HG02840 (cell line): ENCODE results near the gene ACBD4.

Experiments used
- ATAC-seq: cut with Tn5 transposase; IDR thresholded peaks from one replicate; pipeline ENCODE4 v1.9.1; 2021; ENCODE audit warnings: mild to moderate bottlenecking, moderate library complexity, moderate number of reproducible peaks; ENCODE audit not compliant: unreplicated experiment, low FRiP score

ACBD4 gene, protein sequence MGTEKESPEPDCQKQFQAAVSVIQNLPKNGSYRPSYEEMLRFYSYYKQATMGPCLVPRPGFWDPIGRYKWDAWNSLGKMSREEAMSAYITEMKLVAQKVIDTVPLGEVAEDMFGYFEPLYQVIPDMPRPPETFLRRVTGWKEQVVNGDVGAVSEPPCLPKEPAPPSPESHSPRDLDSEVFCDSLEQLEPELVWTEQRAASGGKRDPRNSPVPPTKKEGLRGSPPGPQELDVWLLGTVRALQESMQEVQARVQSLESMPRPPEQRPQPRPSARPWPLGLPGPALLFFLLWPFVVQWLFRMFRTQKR

GRCh38 chr17:45135192-45135977, at the start of gene ACBD4:
TSS of gene ACBD4 (plus strand) at chr17:45135687. CDS start at chr17:45136145, 458 bp downstream.
- peak; percentile 70 for ATAC-seq

GRCh38 chr17:45086391-45086790, 49.1 kb upstream of the ACBD4 start:
- no peak for ATAC-seq

DNA sequence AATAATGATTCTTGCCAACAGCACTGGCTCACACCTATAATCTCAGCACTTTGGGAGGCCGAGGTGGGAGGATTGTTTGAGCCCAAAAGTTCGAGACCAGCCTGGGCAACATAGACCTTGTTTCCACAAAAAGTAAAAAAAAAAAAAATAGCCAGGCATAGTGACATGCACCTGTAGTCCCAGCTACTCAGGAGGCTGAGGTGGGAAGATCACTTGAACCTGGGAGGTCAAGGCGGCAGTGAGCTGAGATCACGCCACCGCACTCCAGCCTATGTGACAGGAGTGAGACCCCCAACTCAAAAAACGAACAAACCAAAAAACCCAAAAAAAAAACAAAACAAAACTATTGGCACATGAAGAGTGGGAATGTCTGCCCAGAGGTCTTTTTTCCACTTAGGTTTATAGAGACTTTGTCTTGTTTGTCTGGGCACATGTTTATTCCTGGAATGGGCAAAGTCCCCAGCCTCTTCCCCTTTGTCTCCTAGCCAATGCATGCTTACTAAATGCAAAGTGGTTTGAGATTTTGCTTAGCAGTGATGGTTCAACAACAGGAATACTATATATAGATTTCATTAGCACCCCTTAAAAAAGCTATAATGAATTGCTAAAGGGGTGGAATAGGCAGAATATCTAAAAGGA, 48.5 kb upstream of the ACBD4 start:
- no peak for ATAC-seq

GRCh38 chr17:45087504-45087975, 47.9 kb upstream of the ACBD4 start:
- ATAC-seq: no peak

GRCh38 chr17:45087978-45088377, 47.5 kb upstream of the ACBD4 start:
- ATAC-seq: no peak

DNA sequence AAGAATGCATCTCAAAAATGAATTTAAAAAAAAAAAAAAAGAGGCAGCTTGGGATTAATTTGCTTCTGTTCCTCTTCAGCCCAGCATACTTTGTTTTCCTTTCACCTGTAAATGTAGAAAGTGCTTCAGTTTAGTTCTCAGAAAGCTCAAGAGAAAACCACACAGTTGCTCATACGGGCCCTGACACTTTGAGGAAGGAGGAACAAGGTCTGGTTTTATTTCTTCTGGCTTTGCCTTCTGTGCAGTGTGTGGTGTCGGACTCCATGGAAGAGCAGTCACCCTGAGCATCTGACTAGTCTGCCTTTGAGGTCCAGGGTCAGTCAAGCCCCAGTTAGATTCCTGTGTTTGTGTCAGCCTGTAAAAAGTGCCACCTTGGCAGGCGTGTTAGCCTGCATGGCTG, 46.7 kb upstream of the ACBD4 start:
- ATAC-seq: no peak

DNA sequence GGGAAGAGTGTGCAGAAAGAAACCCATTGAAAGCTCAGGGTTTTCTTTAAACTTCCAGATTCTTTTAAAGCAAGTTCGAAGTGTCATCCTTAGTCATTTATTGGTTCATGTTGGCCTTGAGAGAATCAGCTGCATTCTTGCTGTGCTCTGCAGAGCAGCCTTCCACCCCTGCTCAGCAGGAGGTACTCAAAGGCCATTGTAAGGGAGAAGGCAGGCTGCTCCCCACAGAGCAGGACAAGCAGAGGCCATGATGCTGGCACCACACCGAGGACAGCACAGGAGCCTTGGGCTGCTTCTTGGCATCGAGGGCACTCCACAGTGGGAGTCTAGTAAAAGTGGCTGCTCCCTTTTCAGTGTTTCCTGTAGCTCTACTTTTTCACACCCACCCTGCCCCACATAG, 44.8 kb upstream of the ACBD4 start:
- ATAC-seq: no peak

DNA sequence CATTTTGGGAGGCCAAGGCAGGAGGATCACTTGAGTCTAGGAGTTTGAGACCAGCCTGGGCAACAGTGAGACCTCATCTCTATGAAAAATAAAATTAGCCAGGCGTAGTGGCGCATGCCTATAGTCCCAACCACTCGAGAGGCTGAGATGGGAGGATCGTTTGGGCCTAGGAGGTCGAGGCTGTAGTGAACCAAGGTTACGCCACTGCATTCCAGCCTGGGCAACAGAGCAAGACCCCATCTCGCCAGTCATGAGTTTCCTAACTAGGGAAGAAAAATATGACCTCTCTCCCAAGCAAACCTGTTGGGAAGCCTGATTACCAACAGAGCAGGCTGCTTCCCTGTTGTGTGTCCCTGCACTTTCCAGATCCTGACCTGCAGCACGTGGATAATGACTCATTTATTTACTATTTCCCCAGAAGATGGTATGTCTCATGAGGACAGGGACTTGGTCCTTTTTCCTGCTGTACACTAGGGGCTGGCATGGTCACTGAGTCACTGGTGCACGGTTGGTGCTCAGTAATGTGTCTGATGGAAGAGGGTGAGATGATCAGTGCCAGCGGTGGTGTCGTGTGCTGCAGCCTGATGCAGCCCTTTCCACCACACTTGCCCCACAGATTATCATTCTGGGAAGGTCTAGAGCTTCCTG, 43.6 kb upstream of the ACBD4 start:
- no peak for ATAC-seq

GRCh38 chr17:45092911-45093430, 42.5 kb upstream of the ACBD4 start:
- no peak for ATAC-seq

DNA sequence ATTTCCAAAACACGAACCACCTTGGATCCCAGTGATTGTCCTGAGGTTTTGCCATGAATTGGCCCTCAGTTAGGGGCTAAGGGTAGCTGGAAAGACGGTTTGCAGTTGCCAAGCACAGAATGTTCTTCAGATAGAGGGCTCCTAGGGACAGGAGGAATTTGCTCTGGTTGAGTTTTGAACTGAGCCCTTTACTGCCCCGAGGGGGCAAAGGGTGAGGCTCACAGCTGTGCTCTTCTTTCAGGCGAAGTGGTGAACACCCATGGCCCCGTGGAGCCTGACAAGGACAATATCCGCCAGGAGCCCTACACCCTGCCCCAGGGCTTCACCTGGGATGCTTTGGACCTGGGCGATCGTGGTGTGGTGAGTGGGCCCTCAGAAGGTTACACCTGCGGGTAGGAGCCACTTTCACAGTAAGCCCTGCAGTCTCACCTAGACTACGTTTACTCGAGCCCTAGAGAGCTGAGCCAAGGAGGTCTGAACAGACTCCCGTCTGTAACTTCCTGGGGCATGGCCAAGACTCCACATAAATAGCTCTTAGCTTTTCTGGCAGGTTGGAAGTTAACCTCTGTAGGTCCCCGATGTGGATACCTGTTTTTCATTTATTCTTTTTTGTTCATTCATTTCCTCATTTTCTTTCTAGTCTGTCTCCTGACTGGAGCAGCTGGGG, 41.9 kb upstream of the ACBD4 start:
- ATAC-seq: no peak

GRCh38 chr17:45096141-45096540, 39.3 kb upstream of the ACBD4 start:
- no peak for ATAC-seq

DNA sequence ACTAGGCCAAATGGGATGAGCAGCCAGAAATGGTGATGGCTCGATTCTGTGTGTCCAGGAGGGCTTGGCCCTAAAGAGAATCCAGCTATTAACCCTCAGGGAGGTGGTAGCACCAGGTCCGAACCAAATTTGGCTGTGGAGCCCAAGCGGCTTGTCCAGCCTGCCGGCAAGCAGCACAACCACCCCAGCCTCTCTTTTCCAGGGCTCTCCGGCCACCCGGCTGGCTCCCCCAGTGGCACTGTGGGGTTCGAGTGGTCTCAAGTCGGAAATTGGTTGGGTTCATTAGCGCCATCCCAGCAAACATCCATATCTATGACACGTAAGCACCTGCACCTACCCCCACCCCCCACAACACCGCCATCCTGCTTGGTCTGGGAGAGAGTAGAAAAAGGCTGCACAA, 38.6 kb upstream of the ACBD4 start:
- no peak for ATAC-seq

DNA sequence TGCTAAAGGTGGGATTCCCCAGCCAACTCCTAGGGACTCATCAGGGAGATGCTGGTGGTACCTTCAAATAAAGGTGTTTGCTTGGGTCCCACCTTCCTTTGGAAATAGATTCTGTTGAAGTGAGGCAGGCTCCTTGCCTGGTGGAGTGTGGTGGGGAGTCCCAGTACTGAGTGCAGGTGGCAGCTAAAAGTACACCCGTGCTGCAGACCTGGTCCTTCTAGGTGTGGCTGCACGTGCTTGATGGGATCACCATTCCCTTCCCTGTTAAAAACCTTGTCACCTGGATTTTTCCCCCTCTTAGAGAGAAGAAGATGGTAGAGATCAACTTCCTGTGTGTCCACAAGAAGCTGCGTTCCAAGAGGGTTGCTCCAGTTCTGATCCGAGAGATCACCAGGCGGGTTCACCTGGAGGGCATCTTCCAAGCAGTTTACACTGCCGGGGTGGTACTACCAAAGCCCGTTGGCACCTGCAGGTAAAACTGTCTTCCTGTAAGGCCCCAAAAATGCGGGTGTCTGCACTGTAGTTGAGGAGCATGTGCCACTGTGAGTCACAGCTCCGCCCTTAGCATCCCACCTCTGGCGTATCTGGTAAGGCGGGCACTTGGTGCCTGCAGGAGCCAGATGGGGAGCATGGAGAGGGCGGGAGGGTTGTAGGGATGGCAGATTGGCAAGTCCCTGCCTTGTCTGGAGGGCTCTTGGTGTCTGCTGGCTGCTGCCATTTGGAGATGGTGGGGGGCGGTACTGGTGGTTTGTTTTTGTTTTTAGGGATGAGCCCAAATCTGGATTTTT, 37.2 kb upstream of the ACBD4 start:
- ATAC-seq: no peak

DNA sequence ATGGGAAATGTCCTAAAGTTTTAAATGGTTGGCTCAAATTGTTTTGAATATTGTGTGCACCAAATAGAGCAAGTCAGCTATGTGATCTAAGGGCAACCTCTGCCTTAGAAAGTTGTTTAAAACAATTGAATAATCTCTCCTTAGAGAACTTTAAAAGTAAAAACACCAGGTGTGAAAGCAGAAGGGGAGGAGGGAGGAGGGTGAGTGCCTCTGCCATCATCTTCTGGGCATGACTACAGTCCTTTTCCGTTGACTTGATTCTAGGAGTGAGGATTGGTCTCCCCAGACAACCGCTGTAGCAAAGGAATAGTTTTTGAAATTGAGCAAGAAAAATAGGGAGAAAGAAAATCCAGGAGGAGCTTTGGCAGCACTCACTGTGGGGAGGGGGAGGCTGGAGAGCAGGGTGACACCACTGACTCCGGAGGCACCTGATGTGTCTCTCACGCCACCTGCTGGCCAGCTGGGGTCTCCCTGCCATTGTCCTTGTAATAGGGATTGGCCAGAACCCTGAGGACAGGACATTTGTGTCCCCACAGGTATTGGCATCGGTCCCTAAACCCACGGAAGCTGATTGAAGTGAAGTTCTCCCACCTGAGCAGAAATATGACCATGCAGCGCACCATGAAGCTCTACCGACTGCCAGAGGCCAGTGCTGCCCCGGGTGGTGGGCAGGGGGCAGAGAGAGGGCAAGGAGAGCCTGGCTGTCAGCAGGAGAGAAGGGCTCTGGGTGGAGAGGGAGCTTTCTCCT, 36.4 kb upstream of the ACBD4 start:
- no peak for ATAC-seq

- no peak for ATAC-seq
These were observed 34.0 kb upstream of the ACBD4 start for GRCh38 chr17:45101546-45101882.

- no peak for ATAC-seq
These were observed 33.3 kb upstream of the ACBD4 start for GRCh38 chr17:45101883-45102811.

DNA sequence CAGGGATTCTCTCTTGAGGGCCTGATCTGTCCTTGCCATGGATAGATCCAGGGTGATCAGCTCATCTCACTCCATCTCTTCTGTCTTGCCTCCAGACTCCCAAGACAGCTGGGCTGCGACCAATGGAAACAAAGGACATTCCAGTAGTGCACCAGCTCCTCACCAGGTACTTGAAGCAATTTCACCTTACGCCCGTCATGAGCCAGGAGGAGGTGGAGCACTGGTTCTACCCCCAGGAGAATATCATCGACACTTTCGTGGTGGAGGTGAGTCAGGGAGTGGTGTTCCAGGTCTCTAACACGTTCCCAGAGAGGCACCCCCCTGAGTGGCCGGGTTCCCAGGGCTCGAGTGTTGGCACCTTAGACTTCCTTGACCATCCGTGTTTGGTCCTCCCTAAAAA, 32.6 kb upstream of the ACBD4 start:
- ATAC-seq: no peak
